ENCODE data around the gene NGEF. TPM values are rescaled to one million over a fixed set of nuclear protein-coding genes. Genes with fewer than 3 reads are reported as not detected.

The NGEF gene
- total RNA-seq, 2 donors from 2014 or later = 0.81 to 3.6 TPM

GRCh38 chr2:232927793-232928550, 85.1 kb downstream of the NGEF start:
- Histone ChIP-seq H3K27me3 (replicated peaks; ENCODE audit: insufficient read depth) (no peaks in the 10 kb centered on the region), H3K4me3 (peak overlapping the region; percentile 56), H3K4me1 (ENCODE audit: control insufficient read depth in 1 of 2, low read depth in 2 of 2) (peaks cover 6 to 12% of the 10 kb centered on the region in 2 donors), H3K9me3 (no peaks in the 10 kb centered on the region), H3K36me3 (no peaks in the 10 kb centered on the region), H3K27ac (no peak overlapping the region)
- no peak for DNase-seq (ENCODE audit: low spot score)
- no peak for TF ChIP-seq CTCF (IDR thresholded peaks at IDR 0.05)
- no peak for ATAC-seq (ENCODE audit: insufficient number of reproducible peaks, low FRiP score, low read depth)

GRCh38 chr2:232927032-232927792, 85.8 kb downstream of the NGEF start:
- Histone ChIP-seq H3K27ac (no peak overlapping the region), H3K27me3 (replicated peaks; ENCODE audit: insufficient read depth) (no peaks in the 10 kb centered on the region), H3K4me3 (peak overlapping the region; percentile 56), H3K9me3 (no peaks in the 10 kb centered on the region), H3K4me1 (ENCODE audit: control insufficient read depth in 1 of 2, low read depth in 2 of 2) (peaks cover 6 to 12% of the 10 kb centered on the region in 2 donors), H3K36me3 (no peaks in the 10 kb centered on the region)
- no peak for DNase-seq (ENCODE audit: low spot score)
- no peak for ATAC-seq (ENCODE audit: insufficient number of reproducible peaks, low FRiP score, low read depth)
- TF ChIP-seq CTCF (IDR thresholded peaks at IDR 0.05) = no peak

- no peaks in the 10 kb centered on the region for H3K9me3 ChIP-seq
- peaks cover 6 to 12% of the 10 kb centered on the region in 2 donors for H3K4me1 ChIP-seq (ENCODE audit: control insufficient read depth in 1 of 2, low read depth in 2 of 2)
- H3K36me3 ChIP-seq = no peaks in the 10 kb centered on the region
- ATAC-seq (ENCODE audit: insufficient number of reproducible peaks, low FRiP score, low read depth) (no peak), DNase-seq (ENCODE audit: low spot score) (no peak)
- H3K27me3 ChIP-seq (replicated peaks; ENCODE audit: insufficient read depth) = no peaks in the 10 kb centered on the region
- no peak overlapping the region for H3K27ac ChIP-seq
- H3K4me3 ChIP-seq = no peak overlapping the region
- TF ChIP-seq CTCF (IDR thresholded peaks at IDR 0.05) = no peak
These were observed 86.6 kb downstream of the NGEF start for GRCh38 chr2:232926431-232926939.

- Histone ChIP-seq H3K27me3 (replicated peaks; ENCODE audit: insufficient read depth) (no peaks in the 10 kb centered on the region), H3K36me3 (no peaks in the 10 kb centered on the region), H3K9me3 (no peaks in the 10 kb centered on the region), H3K4me1 (ENCODE audit: control insufficient read depth in 1 of 2, low read depth in 2 of 2) (peaks cover 6 to 12% of the 10 kb centered on the region in 2 donors), H3K27ac (no peak overlapping the region), H3K4me3 (no peak overlapping the region)
- ATAC-seq (ENCODE audit: insufficient number of reproducible peaks, low FRiP score, low read depth) = no peak
- DNase-seq (ENCODE audit: low spot score) = no peak
- TF ChIP-seq CTCF (IDR thresholded peaks at IDR 0.05) = no peak
These were observed 87.3 kb downstream of the NGEF start for GRCh38 chr2:232925821-232926156.

GRCh38 chr2:232925153-232925820, 87.8 kb downstream of the NGEF start:
- TF ChIP-seq CTCF (IDR thresholded peaks at IDR 0.05) = no peak
- Histone ChIP-seq H3K27me3 (replicated peaks; ENCODE audit: insufficient read depth) (no peaks in the 10 kb centered on the region), H3K36me3 (no peaks in the 10 kb centered on the region), H3K9me3 (no peaks in the 10 kb centered on the region), H3K27ac (no peak overlapping the region), H3K4me1 (ENCODE audit: control insufficient read depth in 1 of 2, low read depth in 2 of 2) (peaks cover 6 to 12% of the 10 kb centered on the region in 2 donors), H3K4me3 (no peak overlapping the region)
- no peak for DNase-seq (ENCODE audit: low spot score)
- no peak for ATAC-seq (ENCODE audit: insufficient number of reproducible peaks, low FRiP score, low read depth)

Measured in thoracic aorta (tissue), 2 donors.